ENCODE data around the gene DOCK2.

GRCh38 chr5:169978714-169979113 is 341.6 kb downstream of the DOCK2 start:
- TF ChIP-seq MYC (IDR thresholded peaks at IDR 0.05; ENCODE audit: borderline replicate concordance, low read length) (no peak), BHLHE40 (IDR thresholded peaks at IDR 0.05; ENCODE audit: low read depth, low read length) (no peak), USF2 (IDR thresholded peaks at IDR 0.05) (no peak), RAD21 (conservative IDR thresholded peaks at IDR 0.05 in 1 of 2, IDR thresholded peaks at IDR 0.05 in 1 of 2) (no peak), ZC3H11A (IDR thresholded peaks at IDR 0.05) (no peak), ZFP36 (IDR thresholded peaks at IDR 0.05; ENCODE audit: borderline replicate concordance, partially characterized antibody) (no peak), POLR2A (IDR thresholded peaks at IDR 0.05; ENCODE audit: low read length) (no peak), PBX3 (IDR thresholded peaks at IDR 0.05) (no peak), TP53 (CRISPR knock-in tag; IDR thresholded peaks at IDR 0.05) (no peak), RARB (CRISPR knock-in tag; IDR thresholded peaks at IDR 0.05) (no peak), SREBF2 (IDR thresholded peaks at IDR 0.05) (no peak), MAFK (IDR thresholded peaks at IDR 0.05; ENCODE audit: partially characterized antibody) (no peak), KDM1A (IDR thresholded peaks at IDR 0.05; ENCODE audit: low read depth) (no peak)
- TF ChIP-seq, protein P1, sequence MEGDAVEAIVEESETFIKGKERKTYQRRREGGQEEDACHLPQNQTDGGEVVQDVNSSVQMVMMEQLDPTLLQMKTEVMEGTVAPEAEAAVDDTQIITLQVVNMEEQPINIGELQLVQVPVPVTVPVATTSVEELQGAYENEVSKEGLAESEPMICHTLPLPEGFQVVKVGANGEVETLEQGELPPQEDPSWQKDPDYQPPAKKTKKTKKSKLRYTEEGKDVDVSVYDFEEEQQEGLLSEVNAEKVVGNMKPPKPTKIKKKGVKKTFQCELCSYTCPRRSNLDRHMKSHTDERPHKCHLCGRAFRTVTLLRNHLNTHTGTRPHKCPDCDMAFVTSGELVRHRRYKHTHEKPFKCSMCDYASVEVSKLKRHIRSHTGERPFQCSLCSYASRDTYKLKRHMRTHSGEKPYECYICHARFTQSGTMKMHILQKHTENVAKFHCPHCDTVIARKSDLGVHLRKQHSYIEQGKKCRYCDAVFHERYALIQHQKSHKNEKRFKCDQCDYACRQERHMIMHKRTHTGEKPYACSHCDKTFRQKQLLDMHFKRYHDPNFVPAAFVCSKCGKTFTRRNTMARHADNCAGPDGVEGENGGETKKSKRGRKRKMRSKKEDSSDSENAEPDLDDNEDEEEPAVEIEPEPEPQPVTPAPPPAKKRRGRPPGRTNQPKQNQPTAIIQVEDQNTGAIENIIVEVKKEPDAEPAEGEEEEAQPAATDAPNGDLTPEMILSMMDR (IDR thresholded peaks at IDR 0.05): no peak

Measured in A549 (cell line).